ENCODE measurements around the gene SLC25A22.
A peak's percentile ranks its signal among the peaks of the same experiment; 100 is the strongest.

DNA sequence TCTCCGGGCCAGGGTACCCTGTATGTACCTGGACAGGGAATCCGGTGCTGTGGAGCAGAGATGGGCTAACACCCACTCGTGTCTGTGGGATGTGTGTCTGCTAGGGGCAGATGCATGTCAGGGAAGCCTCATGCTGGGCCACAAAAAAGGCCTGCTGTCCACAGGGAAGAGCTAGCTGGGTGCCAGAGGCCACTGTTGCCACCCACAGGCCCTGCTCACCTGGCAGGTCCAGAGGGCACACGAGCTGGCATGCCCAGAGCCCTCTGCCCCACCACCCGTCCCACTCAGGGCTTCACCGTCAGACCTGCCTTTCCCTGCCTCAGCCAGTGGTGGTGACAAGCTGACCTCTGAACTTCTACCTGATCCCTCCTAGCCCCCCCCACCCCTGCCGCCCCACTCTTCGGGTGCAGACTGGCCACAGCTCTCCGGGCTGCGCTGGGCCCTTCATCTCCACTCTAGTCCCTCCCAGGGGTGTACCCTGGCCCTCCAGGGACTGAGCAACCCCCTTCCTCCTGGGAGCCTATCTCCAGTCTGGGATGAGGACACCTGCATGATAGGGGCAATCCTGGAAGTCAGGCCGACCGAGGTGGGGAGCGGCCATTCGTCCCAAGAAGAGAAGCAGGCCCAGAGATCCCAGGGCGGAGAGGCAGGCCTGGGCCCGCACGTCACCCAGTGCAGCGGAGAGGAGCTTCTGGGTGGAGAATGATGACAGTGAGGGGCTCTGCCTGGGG lies 1.4 kb downstream of the SLC25A22 start:
- TF ChIP-seq POLR2AphosphoS5 (IDR thresholded peaks at IDR 0.05; ENCODE audit: low read length), result no peak
- TF ChIP-seq SPI1 (IDR thresholded peaks at IDR 0.05; ENCODE audit: borderline replicate concordance, insufficient read depth, low read depth, low read length), result no peak
- peak; percentile 19 for TF ChIP-seq POLR2A (IDR thresholded peaks at IDR 0.05; ENCODE audit: low read depth, low read length)
- TF ChIP-seq NFYB (IDR thresholded peaks at IDR 0.05; ENCODE audit: insufficient read depth, low read depth, low read length), result no peak
- TF ChIP-seq, protein P1, sequence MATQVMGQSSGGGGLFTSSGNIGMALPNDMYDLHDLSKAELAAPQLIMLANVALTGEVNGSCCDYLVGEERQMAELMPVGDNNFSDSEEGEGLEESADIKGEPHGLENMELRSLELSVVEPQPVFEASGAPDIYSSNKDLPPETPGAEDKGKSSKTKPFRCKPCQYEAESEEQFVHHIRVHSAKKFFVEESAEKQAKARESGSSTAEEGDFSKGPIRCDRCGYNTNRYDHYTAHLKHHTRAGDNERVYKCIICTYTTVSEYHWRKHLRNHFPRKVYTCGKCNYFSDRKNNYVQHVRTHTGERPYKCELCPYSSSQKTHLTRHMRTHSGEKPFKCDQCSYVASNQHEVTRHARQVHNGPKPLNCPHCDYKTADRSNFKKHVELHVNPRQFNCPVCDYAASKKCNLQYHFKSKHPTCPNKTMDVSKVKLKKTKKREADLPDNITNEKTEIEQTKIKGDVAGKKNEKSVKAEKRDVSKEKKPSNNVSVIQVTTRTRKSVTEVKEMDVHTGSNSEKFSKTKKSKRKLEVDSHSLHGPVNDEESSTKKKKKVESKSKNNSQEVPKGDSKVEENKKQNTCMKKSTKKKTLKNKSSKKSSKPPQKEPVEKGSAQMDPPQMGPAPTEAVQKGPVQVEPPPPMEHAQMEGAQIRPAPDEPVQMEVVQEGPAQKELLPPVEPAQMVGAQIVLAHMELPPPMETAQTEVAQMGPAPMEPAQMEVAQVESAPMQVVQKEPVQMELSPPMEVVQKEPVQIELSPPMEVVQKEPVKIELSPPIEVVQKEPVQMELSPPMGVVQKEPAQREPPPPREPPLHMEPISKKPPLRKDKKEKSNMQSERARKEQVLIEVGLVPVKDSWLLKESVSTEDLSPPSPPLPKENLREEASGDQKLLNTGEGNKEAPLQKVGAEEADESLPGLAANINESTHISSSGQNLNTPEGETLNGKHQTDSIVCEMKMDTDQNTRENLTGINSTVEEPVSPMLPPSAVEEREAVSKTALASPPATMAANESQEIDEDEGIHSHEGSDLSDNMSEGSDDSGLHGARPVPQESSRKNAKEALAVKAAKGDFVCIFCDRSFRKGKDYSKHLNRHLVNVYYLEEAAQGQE (IDR thresholded peaks at IDR 0.05; ENCODE audit: low read depth, low read length), result no peak
- TF ChIP-seq TAF1 (IDR thresholded peaks at IDR 0.05; ENCODE audit: borderline replicate concordance, low read depth, low read length), result no peak
- TF ChIP-seq, protein P2, sequence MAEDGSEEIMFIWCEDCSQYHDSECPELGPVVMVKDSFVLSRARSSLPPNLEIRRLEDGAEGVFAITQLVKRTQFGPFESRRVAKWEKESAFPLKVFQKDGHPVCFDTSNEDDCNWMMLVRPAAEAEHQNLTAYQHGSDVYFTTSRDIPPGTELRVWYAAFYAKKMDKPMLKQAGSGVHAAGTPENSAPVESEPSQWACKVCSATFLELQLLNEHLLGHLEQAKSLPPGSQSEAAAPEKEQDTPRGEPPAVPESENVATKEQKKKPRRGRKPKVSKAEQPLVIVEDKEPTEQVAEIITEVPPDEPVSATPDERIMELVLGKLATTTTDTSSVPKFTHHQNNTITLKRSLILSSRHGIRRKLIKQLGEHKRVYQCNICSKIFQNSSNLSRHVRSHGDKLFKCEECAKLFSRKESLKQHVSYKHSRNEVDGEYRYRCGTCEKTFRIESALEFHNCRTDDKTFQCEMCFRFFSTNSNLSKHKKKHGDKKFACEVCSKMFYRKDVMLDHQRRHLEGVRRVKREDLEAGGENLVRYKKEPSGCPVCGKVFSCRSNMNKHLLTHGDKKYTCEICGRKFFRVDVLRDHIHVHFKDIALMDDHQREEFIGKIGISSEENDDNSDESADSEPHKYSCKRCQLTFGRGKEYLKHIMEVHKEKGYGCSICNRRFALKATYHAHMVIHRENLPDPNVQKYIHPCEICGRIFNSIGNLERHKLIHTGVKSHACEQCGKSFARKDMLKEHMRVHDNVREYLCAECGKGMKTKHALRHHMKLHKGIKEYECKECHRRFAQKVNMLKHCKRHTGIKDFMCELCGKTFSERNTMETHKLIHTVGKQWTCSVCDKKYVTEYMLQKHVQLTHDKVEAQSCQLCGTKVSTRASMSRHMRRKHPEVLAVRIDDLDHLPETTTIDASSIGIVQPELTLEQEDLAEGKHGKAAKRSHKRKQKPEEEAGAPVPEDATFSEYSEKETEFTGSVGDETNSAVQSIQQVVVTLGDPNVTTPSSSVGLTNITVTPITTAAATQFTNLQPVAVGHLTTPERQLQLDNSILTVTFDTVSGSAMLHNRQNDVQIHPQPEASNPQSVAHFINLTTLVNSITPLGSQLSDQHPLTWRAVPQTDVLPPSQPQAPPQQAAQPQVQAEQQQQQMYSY (CRISPR knock-in tag; IDR thresholded peaks at IDR 0.05), result no peak
